ENCODE data around the gene RABL2A. TPM values are rescaled to one million over a fixed set of nuclear protein-coding genes. Genes with fewer than 3 reads are reported as not detected.
"Not testable (repeated sequence)": the region's sequence is repeated elsewhere in the genome, so short reads cannot be mapped to it uniquely, and the experiment has no call there.

The RABL2A gene
- total RNA-seq, 1 donor from 2014 or later: 13.4 TPM

DNA sequence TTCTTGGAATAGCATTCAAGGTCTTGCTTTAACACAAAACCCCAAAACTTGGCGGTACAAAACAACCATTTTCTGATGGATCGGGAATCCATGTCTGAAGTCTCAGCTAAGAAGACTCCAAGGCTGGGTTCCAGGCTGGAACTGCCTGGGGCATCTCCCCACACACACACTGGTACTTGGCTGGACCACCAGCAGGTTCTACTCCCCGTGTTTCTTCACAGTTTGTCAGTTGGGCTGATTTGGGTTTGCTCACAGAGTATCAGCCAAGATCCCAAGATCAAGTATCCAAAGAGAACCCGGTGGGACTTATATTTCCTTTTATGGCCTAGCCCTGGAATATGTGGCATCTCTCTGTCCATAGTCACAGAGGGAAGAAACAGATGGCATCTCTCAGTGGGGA, 9.2 kb downstream of the RABL2A start:
- H2AFZ ChIP-seq (replicated peaks); H3K27ac Mint-ChIP-seq; H3K9ac ChIP-seq; H3K36me3 Mint-ChIP-seq; H3K27me3 ChIP-seq; H3K36me3 ChIP-seq; H3K79me2 ChIP-seq (ENCODE audit: low read depth); H3K27ac ChIP-seq; H3K9me3 Mint-ChIP-seq; H3K27me3 Mint-ChIP-seq (ENCODE audit: insufficient read depth, low read depth); H3K4me2 ChIP-seq; H3K9me3 ChIP-seq (ENCODE audit: low read depth); H3F3A ChIP-seq (ENCODE audit: low read depth); H3K4me1 Mint-ChIP-seq; H3K4me1 ChIP-seq; H4K20me1 ChIP-seq (ENCODE audit: low read depth); H3K4me3 ChIP-seq; H3K4me3 Mint-ChIP-seq; DNase-seq (ENCODE audit: low spot score): not testable (repeated sequence)

- H3K4me3 ChIP-seq; H3K9me3 Mint-ChIP-seq; H3K36me3 Mint-ChIP-seq; H3K4me1 ChIP-seq; H3F3A ChIP-seq (ENCODE audit: low read depth); H3K79me2 ChIP-seq (ENCODE audit: low read depth); H3K27ac Mint-ChIP-seq; H3K36me3 ChIP-seq; H3K4me1 Mint-ChIP-seq; H4K20me1 ChIP-seq (ENCODE audit: low read depth); H2AFZ ChIP-seq (replicated peaks); H3K27me3 Mint-ChIP-seq (ENCODE audit: insufficient read depth, low read depth); DNase-seq (ENCODE audit: low spot score); H3K27me3 ChIP-seq; H3K27ac ChIP-seq; H3K9ac ChIP-seq; H3K4me2 ChIP-seq; H3K4me3 Mint-ChIP-seq; H3K9me3 ChIP-seq (ENCODE audit: low read depth): not testable (repeated sequence)
These were observed 11.0 kb downstream of the RABL2A start for GRCh38 chr2:113638084-113638483.

DNA sequence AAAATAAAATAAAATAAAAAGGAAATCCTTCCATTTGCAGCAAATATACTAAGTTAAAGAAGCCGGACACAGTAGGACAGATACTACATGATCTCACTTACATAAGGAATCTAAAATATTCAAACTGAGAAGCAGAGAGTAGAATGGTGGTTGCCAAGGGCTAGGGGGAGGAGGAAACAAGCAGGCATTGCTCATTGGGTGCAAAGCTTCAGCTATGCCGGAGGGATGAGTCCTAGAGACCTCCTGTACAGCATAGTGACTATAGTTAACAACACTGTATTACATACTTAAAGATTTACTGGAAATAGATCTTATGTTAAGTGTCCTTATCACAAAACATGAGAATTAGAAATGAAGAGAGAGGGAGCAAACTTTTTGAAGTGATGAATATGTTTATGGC, 19.2 kb downstream of the RABL2A start:
- H3K27ac Mint-ChIP-seq; H4K20me1 ChIP-seq (ENCODE audit: low read depth); H3K36me3 Mint-ChIP-seq; H3K79me2 ChIP-seq (ENCODE audit: low read depth); H3F3A ChIP-seq (ENCODE audit: low read depth); H3K27ac ChIP-seq; H3K4me3 Mint-ChIP-seq; H3K9me3 Mint-ChIP-seq; H3K27me3 ChIP-seq; H2AFZ ChIP-seq (replicated peaks); H3K36me3 ChIP-seq; H3K9me3 ChIP-seq (ENCODE audit: low read depth); H3K4me1 ChIP-seq; DNase-seq (ENCODE audit: low spot score); H3K4me1 Mint-ChIP-seq; H3K4me2 ChIP-seq; H3K4me3 ChIP-seq; H3K9ac ChIP-seq; H3K27me3 Mint-ChIP-seq (ENCODE audit: insufficient read depth, low read depth): not testable (repeated sequence)

GRCh38 chr2:113650834-113651815, 24.1 kb downstream of the RABL2A start:
- not testable (repeated sequence) for H4K20me1 ChIP-seq (ENCODE audit: low read depth); H3K4me1 ChIP-seq; H3K79me2 ChIP-seq (ENCODE audit: low read depth); H3K27me3 ChIP-seq; DNase-seq (ENCODE audit: low spot score); H3K27ac Mint-ChIP-seq; H3K36me3 ChIP-seq; H3K4me2 ChIP-seq; H3K4me3 ChIP-seq; H3K27ac ChIP-seq; H3K27me3 Mint-ChIP-seq (ENCODE audit: insufficient read depth, low read depth); H3F3A ChIP-seq (ENCODE audit: low read depth); H3K9me3 Mint-ChIP-seq; H3K4me1 Mint-ChIP-seq; H3K4me3 Mint-ChIP-seq; H3K9ac ChIP-seq; H2AFZ ChIP-seq (replicated peaks); H3K36me3 Mint-ChIP-seq; H3K9me3 ChIP-seq (ENCODE audit: low read depth)

GRCh38 chr2:113652599-113652998, 25.5 kb downstream of the RABL2A start:
- not testable (repeated sequence) for DNase-seq (ENCODE audit: low spot score); H4K20me1 ChIP-seq (ENCODE audit: low read depth); H3K4me3 ChIP-seq; H3K4me1 ChIP-seq; H3K9me3 ChIP-seq (ENCODE audit: low read depth); H3K27me3 ChIP-seq; H3K9me3 Mint-ChIP-seq; H3K4me1 Mint-ChIP-seq; H3K9ac ChIP-seq; H3K4me2 ChIP-seq; H3K27me3 Mint-ChIP-seq (ENCODE audit: insufficient read depth, low read depth); H2AFZ ChIP-seq (replicated peaks); H3K36me3 Mint-ChIP-seq; H3K4me3 Mint-ChIP-seq; H3K27ac ChIP-seq; H3K79me2 ChIP-seq (ENCODE audit: low read depth); H3K36me3 ChIP-seq; H3K27ac Mint-ChIP-seq; H3F3A ChIP-seq (ENCODE audit: low read depth)

- H4K20me1 ChIP-seq (ENCODE audit: low read depth); H3K27me3 Mint-ChIP-seq (ENCODE audit: insufficient read depth, low read depth); H3K4me1 ChIP-seq; H3F3A ChIP-seq (ENCODE audit: low read depth); H3K36me3 Mint-ChIP-seq; H3K9me3 Mint-ChIP-seq; H3K27ac Mint-ChIP-seq; DNase-seq (ENCODE audit: low spot score); H3K27ac ChIP-seq; H3K36me3 ChIP-seq; H3K27me3 ChIP-seq; H3K9me3 ChIP-seq (ENCODE audit: low read depth); H3K79me2 ChIP-seq (ENCODE audit: low read depth); H3K9ac ChIP-seq; H3K4me1 Mint-ChIP-seq: not testable (repeated sequence)
- H3K4me2 ChIP-seq: peak overlapping the region; percentile 66
- peak overlapping the region; percentile 85 for H2AFZ ChIP-seq (replicated peaks)
- H3K4me3 Mint-ChIP-seq: peak overlapping the region; percentile 55
- H3K4me3 ChIP-seq: peak overlapping the region; percentile 44
These were observed 29.1 kb downstream of the RABL2A start for GRCh38 chr2:113656031-113656624.

- not testable (repeated sequence) for DNase-seq (ENCODE audit: low spot score); H3K4me2 ChIP-seq; H3K27me3 Mint-ChIP-seq (ENCODE audit: insufficient read depth, low read depth)
These were observed 30.7 kb downstream of the RABL2A start for GRCh38 chr2:113657735-113658134.

More at GRCh38 chr2:113657735-113658134, 30.7 kb downstream of the RABL2A start:
- H3K9me3 ChIP-seq (ENCODE audit: low read depth); H3K36me3 ChIP-seq; H3K4me3 ChIP-seq; H3K79me2 ChIP-seq (ENCODE audit: low read depth); H3K27ac Mint-ChIP-seq; H3F3A ChIP-seq (ENCODE audit: low read depth); H3K36me3 Mint-ChIP-seq; H3K27me3 ChIP-seq; H3K9me3 Mint-ChIP-seq; H3K4me1 Mint-ChIP-seq; H2AFZ ChIP-seq (replicated peaks); H3K4me1 ChIP-seq; H4K20me1 ChIP-seq (ENCODE audit: low read depth); H3K4me3 Mint-ChIP-seq; H3K9ac ChIP-seq; H3K27ac ChIP-seq: not testable (repeated sequence)
